OCI-LY3 (cell line): ENCODE measurements around the gene PTCD2.
A peak's percentile ranks its signal among the peaks of the same experiment; 100 is the strongest.

Experiments used
- H2AFZ ChIP-seq: fragments of 200-600, 300-600 bp; shearing (Covaris generic); 2 replicates; pipeline ENCODE4 v1.6.0; 2014; ENCODE audit warnings: antibody characterized with exemption, low read depth, low read length
- H3K27ac ChIP-seq: fragments of 200-600, 300-600 bp; sonication (generic); 2 replicates; pipeline ENCODE4 v1.5.1; 2014; ENCODE audit warnings: mild to moderate bottlenecking, low read length, moderate library complexity, mixed read lengths
- H3K27me3 ChIP-seq: fragments of 200-600, 300-600 bp; sonication (generic); 2 replicates; pipeline ENCODE4 v1.6.1; 2014; ENCODE audit warnings: low read depth, low read length, mixed read lengths
- H3K36me3 ChIP-seq: fragments of 200-600, 300-600 bp; sonication (generic); replicated peaks from 2 replicates; pipeline ENCODE3; 2014; ENCODE audit warnings: low read depth, low read length, mixed read lengths
- H3K4me1 ChIP-seq: fragments of 300-600, 200-600 bp; sonication (generic); 2 replicates; pipeline ENCODE4 v1.6.1; 2014; ENCODE audit warnings: low read length, mixed read lengths
- H3K4me2 ChIP-seq: fragments of 200-600, 300-600 bp; sonication (generic); 2 replicates; pipeline ENCODE4 v1.6.1; 2014; ENCODE audit warnings: low read length, mixed read lengths
- H3K4me3 ChIP-seq: fragments of 300-600, 200-600 bp; sonication (generic); 2 replicates; pipeline ENCODE4 v1.5.1; 2014; ENCODE audit warnings: antibody characterized with exemption, mild to moderate bottlenecking, low read length, moderate library complexity
- H3K79me2 ChIP-seq: fragments of 300-600, 200-600 bp; shearing (Covaris generic); 2 replicates; pipeline ENCODE4 v1.6.1; 2014; ENCODE audit warnings: mild to moderate bottlenecking, low read length, mixed read lengths
- H3K9ac ChIP-seq: fragments of 300-600, 200-600 bp; shearing (Covaris generic); 2 replicates; pipeline ENCODE4 v1.6.0; 2014; ENCODE audit warnings: mild to moderate bottlenecking, low read length, moderate library complexity
- H3K9me3 ChIP-seq: fragments of 200-600, 300-600 bp; shearing (Covaris generic); 2 replicates; pipeline ENCODE4 v1.6.1; 2014; ENCODE audit warnings: low read length, mixed read lengths; ENCODE audit not compliant: insufficient read depth
- H4K20me1 ChIP-seq: fragments of 200-600, 300-600 bp; sonication (generic); 2 replicates; pipeline ENCODE4 v1.6.1; 2016; ENCODE audit warnings: low read length, mixed read lengths; ENCODE audit not compliant: insufficient read depth
- EZH2phosphoT487 ChIP-seq: fragments of 200-600 bp; shearing (Covaris generic); IDR thresholded peaks from 2 replicates; pipeline ENCODE4 v1.6.1; 2018; ENCODE audit warnings: antibody characterized with exemption, mixed run types, low read depth
- TF ChIP-seq, protein P1 (sequence below): fragments of 200-600, 300-600 bp; sonication (generic); IDR thresholded peaks from 2 replicates; pipeline ENCODE4 v1.5.1; 2014; ENCODE audit warnings: antibody characterized with exemption, low read length, low read depth

Gene PTCD2

DNA sequence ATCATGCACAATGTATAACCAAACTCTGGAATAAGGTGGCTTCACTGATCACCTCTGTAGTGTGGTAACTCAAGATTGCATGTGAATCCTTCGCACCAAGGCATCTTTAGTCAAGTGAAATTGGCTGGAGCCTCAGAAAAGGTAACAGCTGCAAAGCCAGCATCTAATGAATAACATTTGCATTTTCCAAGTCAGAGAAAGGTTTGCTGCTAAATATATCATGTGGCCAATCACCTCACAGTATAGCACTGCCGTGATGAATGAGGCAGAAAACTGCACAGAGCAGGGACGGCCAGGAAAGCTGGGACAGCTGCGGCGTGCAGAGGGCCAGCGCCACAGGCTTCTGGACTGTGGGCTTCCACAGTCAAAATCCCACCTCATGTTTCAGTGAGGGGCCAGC lies 18.6 kb upstream of the PTCD2 start:
- peaks cover 80% of the 10 kb centered on the region for H3K79me2 ChIP-seq
- no peak overlapping the region for H3K4me2 ChIP-seq
- TF ChIP-seq EZH2phosphoT487, result no peak
- TF ChIP-seq, protein P1, sequence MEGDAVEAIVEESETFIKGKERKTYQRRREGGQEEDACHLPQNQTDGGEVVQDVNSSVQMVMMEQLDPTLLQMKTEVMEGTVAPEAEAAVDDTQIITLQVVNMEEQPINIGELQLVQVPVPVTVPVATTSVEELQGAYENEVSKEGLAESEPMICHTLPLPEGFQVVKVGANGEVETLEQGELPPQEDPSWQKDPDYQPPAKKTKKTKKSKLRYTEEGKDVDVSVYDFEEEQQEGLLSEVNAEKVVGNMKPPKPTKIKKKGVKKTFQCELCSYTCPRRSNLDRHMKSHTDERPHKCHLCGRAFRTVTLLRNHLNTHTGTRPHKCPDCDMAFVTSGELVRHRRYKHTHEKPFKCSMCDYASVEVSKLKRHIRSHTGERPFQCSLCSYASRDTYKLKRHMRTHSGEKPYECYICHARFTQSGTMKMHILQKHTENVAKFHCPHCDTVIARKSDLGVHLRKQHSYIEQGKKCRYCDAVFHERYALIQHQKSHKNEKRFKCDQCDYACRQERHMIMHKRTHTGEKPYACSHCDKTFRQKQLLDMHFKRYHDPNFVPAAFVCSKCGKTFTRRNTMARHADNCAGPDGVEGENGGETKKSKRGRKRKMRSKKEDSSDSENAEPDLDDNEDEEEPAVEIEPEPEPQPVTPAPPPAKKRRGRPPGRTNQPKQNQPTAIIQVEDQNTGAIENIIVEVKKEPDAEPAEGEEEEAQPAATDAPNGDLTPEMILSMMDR, result no peak
- H3K4me1 ChIP-seq, result peaks cover 37% of the 10 kb centered on the region
- no peak overlapping the region for H3K4me3 ChIP-seq
- peaks cover 22% of the 10 kb centered on the region for H3K36me3 ChIP-seq
- H3K27me3 ChIP-seq, result no peaks in the 10 kb centered on the region
- no peak overlapping the region for H2AFZ ChIP-seq
- H3K9me3 ChIP-seq, result no peaks in the 10 kb centered on the region
- H4K20me1 ChIP-seq, result no peaks in the 10 kb centered on the region
- H3K9ac ChIP-seq, result no peak overlapping the region
- H3K27ac ChIP-seq, result no peak overlapping the region

DNA sequence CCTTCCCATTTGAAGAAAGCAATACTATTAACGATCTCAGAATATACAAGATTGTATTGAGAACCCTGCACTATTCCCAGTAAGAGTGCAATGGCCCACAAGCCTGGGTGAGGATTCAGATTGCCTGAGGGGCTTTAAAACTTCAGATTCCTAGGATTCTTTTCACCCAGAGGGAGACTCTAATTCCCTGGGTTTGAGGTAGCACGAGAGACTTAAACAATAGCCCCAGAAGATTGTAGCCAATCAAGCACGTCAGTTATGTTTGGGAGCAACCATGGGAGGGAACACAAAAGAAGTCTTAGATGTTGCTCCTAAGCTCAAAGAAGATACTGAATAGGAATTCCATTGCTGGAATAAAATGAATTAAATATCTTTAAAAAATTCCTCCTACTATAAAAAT lies 18.0 kb upstream of the PTCD2 start:
- Histone ChIP-seq H3K4me3 (no peak overlapping the region), H3K4me2 (no peak overlapping the region), H3K36me3 (peaks cover 22% of the 10 kb centered on the region), H3K27ac (no peak overlapping the region), H3K79me2 (peaks cover 86% of the 10 kb centered on the region), H3K9me3 (no peaks in the 10 kb centered on the region), H4K20me1 (no peaks in the 10 kb centered on the region), H3K4me1 (peaks cover 40% of the 10 kb centered on the region), H2AFZ (no peak overlapping the region), H3K27me3 (no peaks in the 10 kb centered on the region), H3K9ac (no peak overlapping the region)
- TF ChIP-seq, protein P1, result no peak
- TF ChIP-seq EZH2phosphoT487, result no peak

DNA sequence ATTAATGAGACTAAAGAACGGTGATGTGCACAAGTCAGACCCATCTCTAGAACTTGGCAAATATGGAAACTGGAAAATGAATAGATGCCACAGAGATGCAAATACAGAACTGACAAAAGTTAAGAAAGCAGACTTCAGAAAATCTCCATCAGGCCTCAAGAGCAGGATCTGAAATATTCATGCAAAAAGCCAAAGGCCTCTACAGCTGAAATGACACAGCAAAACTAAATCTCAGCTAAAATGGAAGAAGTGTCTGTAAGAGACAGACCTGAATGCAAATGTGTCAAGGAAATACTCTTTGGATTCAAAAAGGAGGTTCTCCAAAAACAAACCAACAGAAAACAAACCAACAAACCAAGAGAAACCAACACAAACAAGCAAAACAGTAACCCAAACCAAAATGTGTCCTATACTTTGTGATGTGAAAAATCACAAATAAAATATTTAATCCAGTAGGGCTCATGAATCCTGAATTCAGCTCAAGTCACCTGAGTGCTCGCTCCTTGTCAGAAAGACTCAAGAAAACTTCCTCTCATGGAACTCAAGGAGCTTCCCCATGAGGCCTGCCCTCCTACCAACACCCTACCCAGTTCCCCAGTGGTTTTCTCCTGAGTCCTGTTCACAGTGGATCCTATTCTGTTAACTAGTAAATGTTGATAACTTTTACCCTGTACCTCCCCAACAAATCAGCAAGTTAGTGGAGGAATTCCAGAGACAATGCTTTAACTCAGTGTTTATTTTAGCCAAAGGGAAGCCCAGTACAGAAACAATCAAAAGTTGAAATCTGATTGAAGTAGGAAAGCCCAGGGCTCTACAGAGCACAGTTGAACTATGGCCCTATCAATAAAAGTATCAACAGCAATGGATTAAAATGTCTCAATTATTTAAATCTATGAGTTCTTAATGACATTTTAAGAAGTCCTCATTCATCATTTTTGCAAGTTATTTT lies 14.7 kb upstream of the PTCD2 start:
- peaks cover 43% of the 10 kb centered on the region for H3K4me1 ChIP-seq
- H3K79me2 ChIP-seq, result peaks cover 72% of the 10 kb centered on the region
- no peaks in the 10 kb centered on the region for H3K27me3 ChIP-seq
- H3K27ac ChIP-seq, result peak overlapping the region; percentile 94
- peak overlapping the region; percentile 68 for H3K4me2 ChIP-seq
- H4K20me1 ChIP-seq, result no peaks in the 10 kb centered on the region
- peaks cover 26% of the 10 kb centered on the region for H3K36me3 ChIP-seq
- H3K9ac ChIP-seq, result peak overlapping the region; percentile 57
- H3K9me3 ChIP-seq, result no peaks in the 10 kb centered on the region
- 0 out of 2 replicates have a peak overlapping the region, but pooled peaks have one; percentile 2 for H2AFZ ChIP-seq
- no peak for TF ChIP-seq EZH2phosphoT487
- TF ChIP-seq, protein P1, result no peak
- H3K4me3 ChIP-seq, result peak overlapping the region; percentile 41

DNA sequence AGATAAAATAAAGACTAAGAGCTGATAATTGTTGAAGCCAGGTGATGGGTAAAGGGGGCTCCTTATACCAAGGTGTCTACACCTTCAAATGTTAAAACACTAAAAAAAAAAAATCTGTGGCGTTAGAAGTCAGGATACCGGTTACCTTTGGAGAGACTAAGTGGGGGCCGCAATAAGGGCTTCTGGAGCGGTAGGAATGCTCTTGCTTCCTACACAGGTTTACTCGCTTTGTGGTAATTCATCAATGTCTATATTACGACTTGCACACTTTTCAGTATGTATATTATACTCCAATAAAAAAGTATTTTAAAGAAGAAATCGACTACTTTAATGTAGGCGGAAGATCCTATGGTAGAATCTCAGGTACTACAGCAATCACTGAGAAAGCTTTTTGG lies 12.6 kb upstream of the PTCD2 start:
- Histone ChIP-seq H3K9me3 (no peaks in the 10 kb centered on the region), H3K9ac (peak overlapping the region; percentile 91), H3K4me2 (peak overlapping the region; percentile 89), H3K4me3 (peak overlapping the region; percentile 94), H3K4me1 (peaks cover 37% of the 10 kb centered on the region), H3K79me2 (peaks cover 51% of the 10 kb centered on the region), H3K36me3 (peaks cover 10% of the 10 kb centered on the region), H4K20me1 (no peaks in the 10 kb centered on the region), H3K27me3 (no peaks in the 10 kb centered on the region), H2AFZ (no peak overlapping the region), H3K27ac (peak overlapping the region; percentile 91)
- TF ChIP-seq EZH2phosphoT487, result no peak
